ENCODE results near the gene FNBP1. TPM values are rescaled to one million over a fixed set of nuclear protein-coding genes. Genes with fewer than 3 reads are reported as not detected.
A peak's percentile ranks its signal among the peaks of the same experiment; 100 is the strongest.

The FNBP1 gene
- total and polyA plus RNA-seq, 10 of the 15 experiments (the other 5 are each of a cell fraction or from before 2014, with no cell fraction given), result 64.5 to 353 (median 179) TPM

DNA sequence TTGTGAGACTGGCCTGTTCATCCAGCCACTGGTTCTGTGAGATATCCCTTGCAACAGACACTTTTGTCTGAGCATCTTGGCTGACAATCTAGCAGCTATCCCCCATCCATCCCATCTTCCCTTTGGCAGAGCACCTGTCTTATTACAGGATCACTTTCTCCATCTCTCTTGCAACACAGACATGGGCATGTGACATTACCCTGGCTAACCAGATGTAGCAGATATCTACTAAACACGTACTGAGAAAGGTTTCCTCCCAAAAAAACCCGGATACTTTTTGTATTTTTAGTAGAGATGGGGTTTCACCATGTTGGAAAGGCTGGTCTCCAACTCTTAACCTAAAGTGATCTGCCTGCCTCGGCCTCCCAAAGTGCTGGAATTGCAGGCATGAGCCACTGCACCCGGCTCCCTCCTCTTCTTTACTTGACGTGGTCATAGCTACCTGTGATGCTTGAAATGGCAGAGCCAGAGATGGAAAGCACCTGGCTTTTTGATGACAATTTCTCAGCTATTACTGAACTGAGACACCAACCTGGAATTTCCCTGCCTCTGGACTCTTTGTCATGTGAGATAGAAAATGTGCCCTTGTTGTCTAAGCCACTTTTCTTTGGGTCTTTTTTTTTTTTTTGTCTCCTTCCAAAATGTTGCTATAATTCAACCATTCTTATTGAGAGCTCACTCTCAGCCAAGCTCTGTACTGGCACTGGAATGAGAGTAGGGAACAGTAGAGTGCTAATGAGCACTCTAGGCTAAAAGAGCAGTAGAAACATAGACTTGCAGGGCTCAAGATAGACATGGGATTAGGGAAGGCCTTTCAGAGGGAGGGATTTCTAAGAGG lies 32.6 kb downstream of the FNBP1 start (continued):
- TF ChIP-seq, protein P1, sequence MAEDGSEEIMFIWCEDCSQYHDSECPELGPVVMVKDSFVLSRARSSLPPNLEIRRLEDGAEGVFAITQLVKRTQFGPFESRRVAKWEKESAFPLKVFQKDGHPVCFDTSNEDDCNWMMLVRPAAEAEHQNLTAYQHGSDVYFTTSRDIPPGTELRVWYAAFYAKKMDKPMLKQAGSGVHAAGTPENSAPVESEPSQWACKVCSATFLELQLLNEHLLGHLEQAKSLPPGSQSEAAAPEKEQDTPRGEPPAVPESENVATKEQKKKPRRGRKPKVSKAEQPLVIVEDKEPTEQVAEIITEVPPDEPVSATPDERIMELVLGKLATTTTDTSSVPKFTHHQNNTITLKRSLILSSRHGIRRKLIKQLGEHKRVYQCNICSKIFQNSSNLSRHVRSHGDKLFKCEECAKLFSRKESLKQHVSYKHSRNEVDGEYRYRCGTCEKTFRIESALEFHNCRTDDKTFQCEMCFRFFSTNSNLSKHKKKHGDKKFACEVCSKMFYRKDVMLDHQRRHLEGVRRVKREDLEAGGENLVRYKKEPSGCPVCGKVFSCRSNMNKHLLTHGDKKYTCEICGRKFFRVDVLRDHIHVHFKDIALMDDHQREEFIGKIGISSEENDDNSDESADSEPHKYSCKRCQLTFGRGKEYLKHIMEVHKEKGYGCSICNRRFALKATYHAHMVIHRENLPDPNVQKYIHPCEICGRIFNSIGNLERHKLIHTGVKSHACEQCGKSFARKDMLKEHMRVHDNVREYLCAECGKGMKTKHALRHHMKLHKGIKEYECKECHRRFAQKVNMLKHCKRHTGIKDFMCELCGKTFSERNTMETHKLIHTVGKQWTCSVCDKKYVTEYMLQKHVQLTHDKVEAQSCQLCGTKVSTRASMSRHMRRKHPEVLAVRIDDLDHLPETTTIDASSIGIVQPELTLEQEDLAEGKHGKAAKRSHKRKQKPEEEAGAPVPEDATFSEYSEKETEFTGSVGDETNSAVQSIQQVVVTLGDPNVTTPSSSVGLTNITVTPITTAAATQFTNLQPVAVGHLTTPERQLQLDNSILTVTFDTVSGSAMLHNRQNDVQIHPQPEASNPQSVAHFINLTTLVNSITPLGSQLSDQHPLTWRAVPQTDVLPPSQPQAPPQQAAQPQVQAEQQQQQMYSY (CRISPR knock-in tag; IDR thresholded peaks at IDR 0.05), result no peak
- TF ChIP-seq BRCA1 (IDR thresholded peaks at IDR 0.05; ENCODE audit: low read depth, low read length) (no peak), ZNF274 (IDR thresholded peaks at IDR 0.05; ENCODE audit: insufficient read depth, insufficient read length) (no peak), SIN3A (IDR thresholded peaks at IDR 0.05; ENCODE audit: low read depth, low read length) (no peak), CEBPB (IDR thresholded peaks at IDR 0.05; ENCODE audit: borderline replicate concordance in 1 of 2, low read depth in 2 of 2, low read length in 2 of 2) (no peak), NFIC (IDR thresholded peaks at IDR 0.05; ENCODE audit: low read depth, low read length) (peak; percentile 89), CUX1 (IDR thresholded peaks at IDR 0.05; ENCODE audit: insufficient replicate concordance, low read depth, low read length) (no peak), CHD4 (IDR thresholded peaks at IDR 0.05) (no peak), BCL11A (IDR thresholded peaks at IDR 0.05; ENCODE audit: low read depth, low read length) (peak; percentile 75), JUND (IDR thresholded peaks at IDR 0.05; ENCODE audit: low read depth, low read length) (no peak), BCLAF1 (IDR thresholded peaks at IDR 0.05) (no peak), BHLHE40 (IDR thresholded peaks at IDR 0.05; ENCODE audit: borderline replicate concordance in 1 of 2, low read depth in 2 of 2, low read length in 1 of 2) (peak; percentile 55 to 59; a peak in 3 of 4 replicates)
- TF ChIP-seq, protein P2, sequence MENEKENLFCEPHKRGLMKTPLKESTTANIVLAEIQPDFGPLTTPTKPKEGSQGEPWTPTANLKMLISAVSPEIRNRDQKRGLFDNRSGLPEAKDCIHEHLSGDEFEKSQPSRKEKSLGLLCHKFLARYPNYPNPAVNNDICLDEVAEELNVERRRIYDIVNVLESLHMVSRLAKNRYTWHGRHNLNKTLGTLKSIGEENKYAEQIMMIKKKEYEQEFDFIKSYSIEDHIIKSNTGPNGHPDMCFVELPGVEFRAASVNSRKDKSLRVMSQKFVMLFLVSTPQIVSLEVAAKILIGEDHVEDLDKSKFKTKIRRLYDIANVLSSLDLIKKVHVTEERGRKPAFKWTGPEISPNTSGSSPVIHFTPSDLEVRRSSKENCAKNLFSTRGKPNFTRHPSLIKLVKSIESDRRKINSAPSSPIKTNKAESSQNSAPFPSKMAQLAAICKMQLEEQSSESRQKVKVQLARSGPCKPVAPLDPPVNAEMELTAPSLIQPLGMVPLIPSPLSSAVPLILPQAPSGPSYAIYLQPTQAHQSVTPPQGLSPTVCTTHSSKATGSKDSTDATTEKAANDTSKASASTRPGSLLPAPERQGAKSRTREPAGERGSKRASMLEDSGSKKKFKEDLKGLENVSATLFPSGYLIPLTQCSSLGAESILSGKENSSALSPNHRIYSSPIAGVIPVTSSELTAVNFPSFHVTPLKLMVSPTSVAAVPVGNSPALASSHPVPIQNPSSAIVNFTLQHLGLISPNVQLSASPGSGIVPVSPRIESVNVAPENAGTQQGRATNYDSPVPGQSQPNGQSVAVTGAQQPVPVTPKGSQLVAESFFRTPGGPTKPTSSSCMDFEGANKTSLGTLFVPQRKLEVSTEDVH (IDR thresholded peaks at IDR 0.05; ENCODE audit: low read depth, partially characterized antibody), result no peak
